Gastrocnemius medialis (tissue), 4 donors: Measurements from ENCODE around the gene PTCH2. TPM values are rescaled to one million over a fixed set of nuclear protein-coding genes. Genes with fewer than 3 reads are reported as not detected.

Experiments used
- ATAC-seq, 2 donors: fragments of 150-250 bp; one replicate each; pipeline ENCODE4 v1.9.1; 2016
- DNase-seq, 2 donors: peaks; one replicate each; pipeline ENCODE4 v3.0.0-alpha.2; 2019
- H3K27ac ChIP-seq, 4 donors: fragments of 200-600 bp; sonication (generic); 1 replicate in 1 of 4; 2 replicates in 3 of 4; pipeline ENCODE4 v1.5.1; 2016 to 2018; ENCODE audit warnings: mild to moderate bottlenecking in 2 of 4, moderate library complexity in 1 of 4
- H3K27me3 ChIP-seq, 3 donors: fragments of 200-600 bp; sonication (generic) in 2 of 3; 1 replicate in 1 of 3; 2 replicates in 2 of 3; pipeline versions ENCODE4 v1.5.1 to v1.6.0; 2016 to 2019; ENCODE audit warnings: mild to moderate bottlenecking in 1 of 3, moderate library complexity in 1 of 3
- H3K36me3 ChIP-seq, 2 donors: fragments of 200-600 bp; sonication (generic) in 1 of 2; one replicate each; pipeline ENCODE4 v1.5.1; 2017 to 2018
- H3K4me1 ChIP-seq, 2 donors: fragments of 200-600 bp; sonication (generic) in 1 of 2; one replicate each; pipeline ENCODE4 v1.5.1; 2016 to 2017; ENCODE audit warnings: mild to moderate bottlenecking in 2 of 2
- H3K4me3 ChIP-seq, 4 donors: fragments of 200-600 bp; sonication (generic) in 3 of 4; 1 replicate in 1 of 4; 2 replicates in 3 of 4; pipeline ENCODE4 v1.5.1; 2016 to 2019; ENCODE audit warnings: mild to moderate bottlenecking in 2 of 4
- H3K9me3 ChIP-seq, 3 donors: fragments of 200-600 bp; sonication (generic) in 2 of 3; 1 replicate in 1 of 3; 2 replicates in 2 of 3; pipeline ENCODE4 v1.5.1; 2016 to 2019
- CTCF ChIP-seq, 5 experiments: fragments of 450-650 bp in 3 of 5; fragments of 200-600 bp in 2 of 5; sonication (generic) in 2 of 5; IDR thresholded peaks in 4 of 5; conservative IDR thresholded peaks in 1 of 5; 1 replicate in 4 of 5; 2 replicates in 1 of 5; pipeline ENCODE4 v1.5.1; 2016 to 2019; ENCODE audit warnings: antibody characterized with exemption in 5 of 5, mild to moderate bottlenecking in 3 of 5, moderate library complexity in 3 of 5
- POLR2A ChIP-seq, 2 donors: fragments of 450-650 bp; IDR thresholded peaks; one replicate each; pipeline ENCODE4 v1.6.1; 2017; ENCODE audit warnings: antibody characterized with exemption in 2 of 2, mild to moderate bottlenecking in 2 of 2, moderate library complexity in 2 of 2
- in situ Hi-C, 4 donors: fragments of 200-750 bp; cut with MboI; loops; one replicate each; pipeline versions ENCODE4 v1.15.0 to v1.8.0; 2017; ENCODE audit warnings: low sequenced_read_pairs in 4 of 4
- intact Hi-C: fragments of 100-400 bp; cut with DNase I; formaldehyde crosslinking; loops from one replicate; pipeline ENCODE4 v1.15.1; 2023; ENCODE audit warnings: low total_unique reads
- total RNA-seq, 4 donors: library from RNA; depleted of rRNA; stranded (reverse); fragments of >200 nt; gene quantifications; one replicate each; pipeline versions ENCODE4 v1.1.0 to v1.2.3, GENCODE V29; 2016

Gene PTCH2
- total RNA-seq, 4 donors from 2014 or later, result 0.10 to 0.56 (median 0.20) TPM

GRCh38 chr1:44832056-44832705, 10.9 kb downstream of the PTCH2 start:
- ATAC-seq (no peak), DNase-seq (no peak)
- no peak for TF ChIP-seq CTCF (IDR thresholded peaks at IDR 0.05 in 4 of 5, conservative IDR thresholded peaks at IDR 0.05 in 1 of 5)
- TF ChIP-seq POLR2A (IDR thresholded peaks at IDR 0.05), result no peak
- Histone ChIP-seq H3K4me3 (no peak overlapping the region), H3K27me3 (no peaks in the 10 kb centered on the region), H3K9me3 (no peaks in the 10 kb centered on the region), H3K4me1 (no peaks in the 10 kb centered on the region), H3K27ac (no peak overlapping the region), H3K36me3 (no peaks in the 10 kb centered on the region)
- in situ Hi-C loops, result loop anchor here in 1 of 4 donors (10.0 kb wide), 1 partner anchor 47 kb away; the partner anchor contains the start of gene BEST4
- intact Hi-C loops, result loop anchor here (10.0 kb wide), 1 partner anchor 183 kb away; the partner anchor contains the start of genes HECTD3 and UROD

GRCh38 chr1:44831516-44831915, 11.5 kb downstream of the PTCH2 start:
- no peak for TF ChIP-seq POLR2A (IDR thresholded peaks at IDR 0.05)
- TF ChIP-seq CTCF (IDR thresholded peaks at IDR 0.05 in 4 of 5, conservative IDR thresholded peaks at IDR 0.05 in 1 of 5), result no peak
- DNase-seq, result no peak

GRCh38 chr1:44830900-44831304, 12.2 kb downstream of the PTCH2 start:
- Histone ChIP-seq H3K9me3 (no peaks in the 10 kb centered on the region), H3K4me3 (no peak overlapping the region), H3K27me3 (no peaks in the 10 kb centered on the region), H3K4me1 (no peaks in the 10 kb centered on the region), H3K36me3 (no peaks in the 10 kb centered on the region), H3K27ac (no peak overlapping the region)
- intact Hi-C loops (loop anchor here (10.0 kb wide), 1 partner anchor 184 kb away; the partner anchor contains the start of genes HECTD3 and UROD), in situ Hi-C loops (loop anchor here in 1 of 4 donors (10.0 kb wide), 1 partner anchor 46 kb away; the partner anchor contains the start of gene BEST4)
- TF ChIP-seq CTCF (IDR thresholded peaks at IDR 0.05 in 4 of 5, conservative IDR thresholded peaks at IDR 0.05 in 1 of 5) (no peak), POLR2A (IDR thresholded peaks at IDR 0.05) (no peak)
- no peak for DNase-seq
- no peak for ATAC-seq

More at GRCh38 chr1:44831516-44831915, 11.5 kb downstream of the PTCH2 start:
- H3K27me3 ChIP-seq, result no peaks in the 10 kb centered on the region
- H3K36me3 ChIP-seq, result no peaks in the 10 kb centered on the region
- in situ Hi-C loops (loop anchor here in 1 of 4 donors (10.0 kb wide), 1 partner anchor 47 kb away; the partner anchor contains the start of gene BEST4), intact Hi-C loops (loop anchor here (10.0 kb wide), 1 partner anchor 183 kb away; the partner anchor contains the start of genes HECTD3 and UROD)
- ATAC-seq, result no peak
- no peak overlapping the region for H3K27ac ChIP-seq
- no peaks in the 10 kb centered on the region for H3K9me3 ChIP-seq
- no peak overlapping the region for H3K4me3 ChIP-seq
- no peaks in the 10 kb centered on the region for H3K4me1 ChIP-seq

- H3K36me3 ChIP-seq, result no peaks in the 10 kb centered on the region
- intact Hi-C loops, result loop anchor here (10.0 kb wide), 1 partner anchor 185 kb away; the partner anchor contains the start of genes HECTD3 and UROD
- DNase-seq (no peak), ATAC-seq (no peak)
- no peaks in the 10 kb centered on the region for H3K27me3 ChIP-seq
- no peaks in the 10 kb centered on the region for H3K9me3 ChIP-seq
- no peak overlapping the region for H3K4me3 ChIP-seq
- H3K27ac ChIP-seq, result no peak overlapping the region
- in situ Hi-C loops, result loop anchor here in 1 of 4 donors (10.0 kb wide), 1 partner anchor 45 kb away; the partner anchor contains the start of gene BEST4
- TF ChIP-seq CTCF (IDR thresholded peaks at IDR 0.05 in 4 of 5, conservative IDR thresholded peaks at IDR 0.05 in 1 of 5) (no peak), POLR2A (IDR thresholded peaks at IDR 0.05) (no peak)
- no peaks in the 10 kb centered on the region for H3K4me1 ChIP-seq
Observed at GRCh38 chr1:44829506-44830384, 13.3 kb downstream of the PTCH2 start.
